ENCODE results near the gene SIGLEC1.

SIGLEC1 gene

DNA sequence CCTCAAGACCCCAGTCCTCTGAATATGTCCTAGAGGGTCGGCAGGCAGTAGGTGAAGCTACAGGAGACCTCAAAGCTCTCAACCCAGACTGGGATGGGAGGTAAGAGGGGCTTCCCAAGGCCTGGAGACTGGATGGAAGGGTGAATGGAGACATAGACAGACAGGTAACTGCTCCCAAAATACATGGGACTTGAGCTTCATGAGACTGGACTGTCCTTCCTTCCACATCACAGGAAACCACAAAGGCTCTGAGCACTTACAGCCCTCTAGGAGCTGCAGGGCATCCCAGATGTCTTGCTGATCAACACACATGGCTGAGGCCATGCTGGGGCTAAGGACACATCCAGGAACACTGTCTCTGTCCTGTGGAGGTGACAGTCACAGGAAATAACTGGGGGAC, 31.6 kb upstream of the SIGLEC1 start:
- no peak for DNase-seq

DNA sequence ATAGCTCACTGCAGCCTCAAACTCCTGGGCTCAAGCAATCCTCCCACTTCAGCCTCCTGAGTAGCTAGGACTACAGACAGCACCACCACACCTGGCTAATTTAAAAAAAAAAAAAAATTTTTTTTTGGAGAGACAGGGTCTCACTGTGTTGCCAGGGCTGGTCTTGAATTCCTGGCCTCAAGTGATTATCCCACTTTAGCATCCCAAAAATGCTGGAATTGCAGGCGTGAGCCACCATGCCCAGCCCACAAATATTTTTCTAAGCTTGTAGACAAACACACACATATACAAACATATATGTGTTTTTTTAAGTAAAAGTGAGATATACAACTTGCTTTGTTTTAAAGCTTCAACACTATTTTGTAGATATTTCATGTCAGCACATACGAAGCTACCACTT, 30.9 kb upstream of the SIGLEC1 start:
- no peak for DNase-seq

DNA sequence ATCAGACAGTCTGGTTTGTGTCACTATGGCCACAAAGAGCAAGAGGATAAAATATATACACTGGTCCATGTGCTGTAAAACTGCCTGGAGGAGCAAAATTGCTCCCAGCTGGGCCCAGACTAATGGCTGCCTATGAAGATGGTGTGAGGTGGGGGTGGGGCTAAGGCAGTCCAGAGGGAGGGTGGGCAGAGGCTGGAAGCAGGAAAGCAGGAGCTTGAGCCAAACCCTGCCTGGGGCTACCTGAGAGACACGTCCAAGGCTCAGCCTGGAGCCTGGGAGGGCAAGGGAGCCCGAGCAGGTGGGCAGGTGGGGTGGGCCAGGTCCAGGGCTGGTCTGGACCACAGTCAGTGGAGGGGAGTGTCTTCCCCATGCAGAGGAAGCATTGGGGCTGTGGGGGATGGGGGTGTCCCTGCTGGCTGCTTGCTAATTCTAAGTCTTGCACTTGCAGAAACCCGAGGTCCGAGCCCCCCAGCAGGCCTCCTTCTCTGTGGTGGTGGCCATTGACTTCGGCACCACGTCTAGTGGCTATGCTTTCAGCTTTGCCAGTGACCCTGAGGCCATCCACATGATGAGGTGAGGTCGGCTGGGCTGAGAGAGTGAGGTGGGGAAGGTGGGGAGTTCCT, 29.5 kb upstream of the SIGLEC1 start:
- no peak for DNase-seq

DNA sequence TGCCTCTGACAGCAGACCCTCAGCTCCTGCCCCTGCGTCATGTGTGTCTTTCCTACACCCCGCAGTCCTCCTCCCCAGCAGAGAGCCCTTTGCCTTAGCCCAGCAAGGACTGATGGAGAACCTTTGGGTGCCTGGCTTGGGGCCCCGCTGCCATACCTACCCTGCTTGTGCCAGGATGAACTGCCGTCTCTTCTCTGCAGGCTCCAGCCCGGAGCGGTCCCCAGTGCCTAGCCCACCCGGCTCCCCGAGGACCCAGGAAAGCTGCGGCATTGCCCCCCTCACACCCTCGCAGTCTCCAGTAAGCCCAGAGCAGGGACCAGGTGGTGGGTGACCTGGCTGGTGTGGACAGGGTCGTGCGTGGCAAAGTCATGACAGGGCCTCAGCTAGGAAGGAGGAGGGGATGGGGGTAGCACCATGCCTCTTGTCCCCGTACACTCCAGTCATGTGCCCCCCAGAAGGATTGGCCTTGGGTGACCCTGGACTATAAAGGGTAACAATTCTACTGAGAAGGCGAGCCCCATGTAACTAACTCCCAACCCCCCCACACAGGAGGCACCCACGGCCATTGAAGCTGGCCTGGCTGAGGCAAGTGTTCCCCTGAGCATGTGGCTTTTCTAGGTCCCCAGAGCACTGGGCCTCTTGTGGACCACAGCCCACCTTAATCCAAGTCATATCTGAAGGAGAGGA, 28.4 kb upstream of the SIGLEC1 start:
- DNase-seq = no peak

DNA sequence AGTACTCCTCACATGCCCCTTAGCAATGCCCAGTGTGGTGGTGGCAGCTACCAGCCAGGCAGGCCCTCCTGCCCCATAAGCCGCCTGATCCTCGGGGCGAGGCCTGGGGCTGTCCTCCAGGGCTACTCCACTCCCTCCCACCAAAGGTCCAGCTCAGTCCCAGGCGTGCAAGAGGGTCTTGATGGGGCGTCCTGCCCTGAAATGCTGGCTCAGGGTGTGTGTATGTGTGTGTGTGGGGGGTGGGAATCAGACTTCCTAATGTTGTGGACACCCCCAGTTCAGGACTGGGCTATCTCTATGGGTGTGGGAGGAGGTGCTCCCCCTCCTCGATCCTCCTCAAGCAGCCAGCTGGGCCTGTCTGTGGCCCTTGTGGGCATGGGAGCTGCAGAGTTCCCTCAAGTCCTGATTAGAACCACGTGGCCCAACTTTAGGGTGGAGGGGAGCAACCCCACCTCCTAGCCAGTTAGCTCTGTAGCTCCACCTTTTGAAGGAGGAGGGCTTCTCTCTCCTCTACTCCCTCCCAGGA, 27.6 kb upstream of the SIGLEC1 start:
- DNase-seq = no peak

DNA sequence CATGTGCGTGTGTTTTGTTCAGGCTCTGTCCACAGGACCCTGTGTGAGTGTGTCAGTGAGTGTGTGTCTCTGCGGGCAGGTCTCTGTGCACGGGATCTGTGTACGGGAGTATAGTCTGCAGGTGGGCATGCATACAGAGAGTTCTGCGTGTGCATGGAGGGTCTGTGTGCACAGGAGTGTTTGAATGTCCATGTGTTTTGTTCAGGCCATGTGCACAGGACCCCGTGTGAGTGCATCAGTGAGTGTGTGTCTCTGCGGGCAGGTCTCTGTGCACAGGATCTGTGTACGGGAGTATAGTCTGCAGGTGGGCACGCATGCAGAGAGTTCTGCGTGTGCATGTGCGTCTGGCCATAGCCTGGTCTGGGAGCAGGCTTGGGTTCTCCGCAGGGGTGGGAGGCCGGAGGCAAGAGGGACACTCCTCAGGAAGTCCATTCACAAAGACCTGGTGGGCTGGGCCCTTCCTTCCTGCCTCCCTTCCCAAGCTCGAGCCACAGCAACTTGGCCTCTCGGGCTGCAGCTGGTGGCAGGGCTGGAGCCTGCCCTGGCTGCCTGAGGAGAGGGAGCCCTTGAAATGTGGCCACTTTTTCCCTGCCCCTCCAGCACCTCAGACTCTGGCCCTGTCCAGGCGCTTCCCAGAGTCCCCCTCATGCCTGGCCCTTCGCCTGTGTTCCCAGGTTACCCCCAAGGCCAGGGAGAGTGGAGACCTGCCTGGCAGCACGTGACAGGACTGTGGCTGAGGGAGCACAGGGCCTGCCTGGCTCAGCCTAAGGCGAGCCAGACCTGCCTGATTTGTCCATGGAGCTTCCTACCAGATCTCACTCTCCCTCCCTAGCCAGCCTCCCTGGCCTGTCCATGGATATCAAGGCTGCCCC, 26.9 kb upstream of the SIGLEC1 start:
- DNase-seq = no peak

DNA sequence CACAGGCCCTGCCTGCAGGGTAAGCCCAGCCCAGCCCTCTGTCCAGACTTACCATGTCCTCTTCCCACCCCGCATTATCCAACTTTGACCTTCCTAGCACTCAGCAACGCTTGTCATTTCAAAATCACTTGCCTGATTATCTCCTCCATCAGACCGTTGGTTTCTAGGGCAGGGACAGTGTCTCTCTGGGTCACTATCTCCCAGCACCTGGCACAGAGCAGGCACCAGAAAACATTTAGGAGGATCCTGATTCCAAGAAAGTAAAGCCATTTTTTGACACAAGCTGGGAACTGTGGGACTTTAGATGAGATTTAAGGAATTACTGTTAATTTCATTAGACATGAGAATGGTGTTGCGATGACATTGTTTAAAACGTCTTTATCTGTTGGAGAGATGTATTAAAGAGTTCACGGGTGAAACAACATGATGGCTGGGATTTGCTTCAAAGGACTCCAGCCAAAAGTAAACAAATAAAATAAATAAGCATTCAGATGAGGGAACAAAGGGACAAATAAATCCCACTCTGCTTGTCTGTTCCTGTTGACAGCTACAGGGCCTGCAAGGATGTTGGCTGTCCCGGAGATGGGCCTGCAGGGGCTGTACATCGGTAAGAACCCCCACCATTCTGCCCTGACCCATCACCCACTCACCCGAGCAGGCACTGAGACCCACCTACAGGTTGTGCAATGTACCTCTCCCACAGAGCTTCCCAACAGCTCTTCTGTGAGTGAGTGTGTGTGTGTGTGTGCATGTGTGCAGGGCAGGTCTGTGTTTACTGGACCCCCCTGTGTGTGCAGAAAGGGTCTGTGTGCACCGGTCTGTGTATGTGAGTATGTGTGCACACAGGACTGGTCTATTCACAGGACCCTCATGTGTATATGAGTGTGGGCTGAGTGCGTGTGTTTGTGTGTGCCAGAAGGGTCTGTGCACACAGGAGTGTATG, 26.0 kb upstream of the SIGLEC1 start:
- no peak for DNase-seq

DNA sequence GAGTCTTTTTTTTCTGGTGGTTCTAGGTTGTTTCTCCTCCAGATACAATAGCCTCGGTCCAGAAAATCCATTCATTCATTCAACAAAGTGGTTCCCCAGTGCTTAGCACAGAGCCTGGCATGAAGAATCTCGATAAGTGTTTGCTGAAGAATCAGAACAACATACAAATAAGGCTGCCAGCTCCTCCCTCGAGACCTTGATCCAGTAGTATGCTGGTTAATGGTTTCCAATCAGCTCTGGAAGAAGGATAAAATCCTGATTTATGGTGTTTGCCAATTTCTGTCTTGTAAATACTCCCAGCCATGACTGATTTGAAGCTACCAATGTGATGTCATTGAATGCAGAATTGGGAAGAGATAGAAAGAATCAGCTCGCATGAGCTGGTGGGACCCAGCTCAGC, 23.4 kb upstream of the SIGLEC1 start:
- DNase-seq = no peak

DNA sequence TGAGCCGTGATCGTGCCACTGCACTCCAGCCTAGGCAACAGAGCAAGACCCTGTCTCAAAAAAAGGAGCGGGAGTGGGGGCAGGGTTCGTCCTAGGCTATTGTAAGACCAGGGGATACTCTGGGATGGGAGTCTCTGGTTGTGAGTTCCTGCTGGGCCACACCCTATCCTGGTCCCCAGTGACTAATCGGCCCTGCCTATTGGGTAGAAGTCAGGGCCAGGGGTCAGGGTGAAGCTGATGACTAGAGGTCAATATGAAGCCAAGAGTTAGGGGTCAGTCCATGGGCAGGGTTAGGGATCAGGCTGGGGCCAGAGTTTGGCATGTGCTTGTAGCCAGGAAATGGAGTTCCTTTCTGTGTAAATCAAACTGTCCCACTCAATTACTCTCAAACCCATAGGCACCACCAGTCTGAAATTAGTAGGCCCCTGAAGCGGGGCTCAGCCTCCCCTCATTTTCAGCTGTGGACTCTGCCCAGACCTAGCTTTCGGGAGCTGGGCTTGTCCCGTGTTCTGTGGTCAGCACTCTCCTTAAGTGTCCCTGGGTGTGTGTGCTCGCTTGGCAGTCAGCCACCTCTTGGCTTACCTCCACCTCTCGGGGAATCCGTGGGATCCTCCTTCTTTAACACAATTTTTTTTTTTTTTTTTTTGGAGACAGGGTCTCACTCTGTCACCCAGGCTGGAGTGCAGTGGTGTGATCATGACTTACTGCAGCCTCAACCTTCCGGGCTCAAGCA, 21.9 kb upstream of the SIGLEC1 start:
- DNase-seq = no peak

DNA sequence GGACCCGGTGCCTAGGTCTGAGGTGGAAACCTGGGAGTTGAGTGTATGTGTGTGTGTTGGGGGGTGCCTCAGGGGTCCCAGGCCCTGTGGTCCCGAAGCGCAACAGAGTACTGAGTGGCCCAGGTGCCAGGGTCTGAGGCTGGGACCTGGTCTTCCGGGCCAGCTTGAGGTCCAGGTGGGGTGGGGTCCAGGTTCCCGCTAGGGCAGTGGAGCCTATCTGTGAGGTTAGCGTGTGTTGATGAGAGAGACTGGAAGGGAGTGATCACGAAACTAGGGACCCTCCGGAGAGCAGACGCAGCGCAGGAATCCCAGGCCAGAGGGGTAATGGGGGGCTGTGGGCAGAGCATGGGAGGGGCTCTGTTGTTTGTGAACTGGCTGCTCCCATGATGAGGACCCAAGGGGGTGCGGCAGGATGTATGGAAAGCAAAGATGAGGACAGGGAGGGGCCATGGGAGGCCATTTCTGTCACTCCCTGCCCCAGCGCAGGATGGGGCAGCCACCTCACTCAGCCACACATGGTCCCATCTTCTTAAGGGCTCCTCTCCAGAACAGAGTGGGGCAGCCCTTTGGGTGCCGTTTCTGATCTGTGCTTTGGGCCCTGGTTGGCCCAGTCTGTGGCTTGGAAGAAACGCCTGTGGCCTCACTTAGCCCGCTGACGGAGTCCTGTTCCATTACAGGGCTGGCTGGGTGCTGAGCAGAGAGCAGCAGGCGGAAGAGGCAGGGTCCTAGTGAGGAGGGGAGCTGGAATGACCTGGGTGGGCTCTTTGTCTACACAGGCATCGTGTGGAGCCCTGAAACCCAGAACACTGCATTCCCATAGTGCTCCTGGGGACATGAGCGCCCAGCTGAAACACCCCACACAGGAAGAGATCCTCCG, 21.0 kb upstream of the SIGLEC1 start:
- DNase-seq = no peak

DNA sequence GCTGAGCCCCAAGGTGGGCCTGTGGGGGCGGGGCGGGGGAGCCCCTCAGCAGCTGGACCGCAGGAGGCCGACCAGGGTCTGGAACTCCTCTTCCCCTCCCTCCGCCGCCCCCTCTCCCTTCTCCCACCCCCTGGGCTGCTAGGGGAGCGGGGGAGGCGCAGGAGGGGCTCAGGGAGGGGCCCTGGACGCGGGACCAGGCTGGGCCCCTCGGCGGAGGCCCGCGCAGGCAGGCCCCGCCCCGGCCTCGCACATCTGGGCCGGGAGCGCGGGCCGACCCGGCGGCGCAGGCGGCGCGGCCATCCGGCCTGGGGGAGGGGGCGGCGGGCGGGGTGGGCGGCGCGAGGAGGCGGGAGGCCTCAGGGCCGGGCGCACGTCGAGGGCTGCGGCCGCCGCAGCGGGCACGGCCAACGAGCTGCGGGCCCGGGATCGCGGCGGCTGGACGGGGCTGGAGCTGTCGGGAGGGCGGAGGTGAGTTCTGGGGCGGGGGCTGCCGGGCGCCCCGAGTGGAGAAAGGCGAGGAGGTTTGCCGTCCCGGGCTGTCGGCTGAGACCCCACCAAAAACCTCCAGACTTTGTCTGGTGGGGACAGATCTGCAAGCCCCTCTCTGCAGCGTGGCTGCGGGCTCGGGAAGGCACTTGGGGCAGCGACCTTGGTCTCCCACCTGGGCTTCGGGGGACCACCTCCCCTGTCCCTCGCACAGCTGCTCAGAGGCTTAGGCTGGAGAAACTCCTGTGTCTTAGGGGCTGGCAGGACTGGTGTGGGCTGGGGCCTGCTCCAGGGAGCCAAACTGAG, 20.1 kb upstream of the SIGLEC1 start, which contains the start of gene HSPA12B:
Gene HSPA12B, plus strand, starts transcription at position 359 of the 792 bp plus-strand sequence. CDS start 5,990 bp downstream, outside the sequence.
- no peak for DNase-seq

DNA sequence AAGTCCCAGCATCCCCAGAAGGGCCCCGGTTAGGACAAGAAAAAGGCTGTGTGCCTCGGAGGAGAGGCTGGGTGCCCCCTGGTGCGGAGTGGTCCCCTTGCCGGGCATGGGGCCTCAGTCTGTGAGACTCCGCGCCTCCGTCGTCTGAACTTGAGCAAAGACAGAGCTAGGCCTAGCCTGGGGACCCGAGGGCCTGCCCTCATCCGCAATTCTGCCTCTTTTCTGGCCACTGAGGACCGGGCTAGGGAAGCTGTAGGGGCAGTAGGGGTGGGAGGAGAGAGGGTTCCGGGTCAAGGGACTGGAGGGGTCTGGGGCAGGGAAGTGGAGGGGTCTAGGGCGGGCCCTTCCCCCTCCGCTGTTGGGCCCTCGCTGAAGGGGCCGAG, 19.5 kb upstream of the SIGLEC1 start:
- no peak for DNase-seq

DNA sequence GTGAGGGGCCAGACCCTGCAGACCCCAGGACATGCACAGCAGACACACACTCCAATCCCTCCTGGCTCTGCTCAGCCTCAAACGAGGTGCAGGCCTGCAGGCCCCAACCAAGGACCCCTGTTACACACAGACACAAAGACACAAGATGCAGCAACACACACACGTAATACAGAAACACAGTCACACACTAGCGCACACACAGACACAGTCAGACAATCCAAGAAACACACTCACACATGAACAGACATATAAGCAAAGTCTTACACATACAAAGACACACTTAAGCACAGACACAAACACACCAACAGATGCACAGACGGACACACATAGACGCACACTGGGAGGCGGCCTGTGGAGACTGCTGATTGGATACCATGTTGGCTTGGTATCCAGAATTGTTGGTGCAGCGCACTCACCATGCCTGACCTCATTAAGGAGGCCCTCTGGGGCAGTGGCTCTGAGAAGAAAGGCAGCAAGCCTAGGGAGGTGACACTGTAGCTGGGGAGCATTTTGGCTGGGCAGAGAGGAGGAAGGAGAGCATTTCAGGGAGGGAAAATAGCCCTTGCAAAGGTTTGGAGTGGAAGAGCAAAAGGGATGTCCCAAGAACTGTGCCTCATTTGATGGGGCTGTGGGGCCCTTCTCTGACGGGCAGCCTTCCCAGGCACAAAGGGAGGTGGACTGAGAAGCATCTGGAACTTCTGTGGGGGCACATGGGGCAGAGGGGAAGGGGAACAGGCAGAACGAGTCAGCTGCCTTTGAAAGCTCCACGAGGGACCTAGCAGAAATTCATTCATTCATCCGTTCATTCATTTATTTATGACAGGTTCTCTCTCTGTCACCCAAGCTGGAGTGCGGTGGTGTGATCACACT, 18.6 kb upstream of the SIGLEC1 start:
- no peak for DNase-seq

DNA sequence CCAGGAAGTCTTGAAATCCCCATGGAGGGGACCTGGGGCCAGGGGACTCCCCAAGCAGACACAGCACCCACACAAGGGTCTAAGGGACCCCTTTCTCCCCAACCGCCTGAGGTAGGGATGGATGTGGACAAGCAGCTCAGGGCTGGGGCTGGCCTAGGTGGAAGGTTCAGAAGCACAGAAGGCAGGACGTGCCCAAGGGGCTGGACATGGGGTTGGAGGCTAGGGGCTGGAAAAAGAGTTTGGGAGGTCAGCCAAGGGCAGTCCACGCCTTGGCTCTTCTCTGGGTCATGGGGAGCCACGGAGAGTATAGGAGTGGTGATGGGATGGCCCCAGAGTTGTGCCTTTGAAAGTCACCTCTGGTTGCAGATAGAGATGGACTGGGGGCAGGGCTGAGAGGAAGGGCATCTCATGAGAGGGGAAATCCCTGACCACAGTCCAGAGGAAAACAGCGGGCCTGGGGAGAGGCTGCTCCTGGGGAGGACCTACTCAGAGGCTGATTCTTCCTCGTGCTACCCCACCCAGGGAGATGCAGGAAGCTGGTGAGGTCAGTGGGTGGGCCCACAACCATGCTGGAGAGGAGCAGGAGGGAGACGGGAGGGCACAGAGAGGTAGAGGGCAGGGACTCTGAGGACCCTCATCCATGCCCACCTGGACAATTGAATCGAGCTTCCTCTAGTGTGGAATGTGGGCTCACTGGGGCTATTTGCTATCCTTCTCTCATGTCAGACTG, 17.6 kb upstream of the SIGLEC1 start:
- no peak for DNase-seq

DNA sequence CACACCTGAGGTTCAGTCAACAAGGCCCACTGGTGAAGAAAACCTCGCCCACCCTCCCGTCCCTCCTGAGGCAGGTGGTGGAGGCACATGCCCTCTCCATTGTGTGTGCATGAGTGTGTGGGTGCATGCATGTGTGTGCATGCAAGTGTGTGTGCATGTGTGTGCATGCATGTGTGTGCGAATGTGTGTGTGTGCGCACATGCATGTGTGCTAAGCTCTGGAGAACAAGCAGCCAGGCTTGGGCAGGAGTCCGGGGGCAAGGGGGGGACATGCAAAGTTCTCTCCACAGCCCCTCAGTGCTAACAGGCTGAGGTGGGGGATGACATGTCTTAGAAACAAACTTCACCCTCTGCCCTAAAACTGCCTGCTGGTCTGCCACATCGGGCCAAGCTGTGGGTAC, 17.0 kb upstream of the SIGLEC1 start:
- no peak for DNase-seq

DNA sequence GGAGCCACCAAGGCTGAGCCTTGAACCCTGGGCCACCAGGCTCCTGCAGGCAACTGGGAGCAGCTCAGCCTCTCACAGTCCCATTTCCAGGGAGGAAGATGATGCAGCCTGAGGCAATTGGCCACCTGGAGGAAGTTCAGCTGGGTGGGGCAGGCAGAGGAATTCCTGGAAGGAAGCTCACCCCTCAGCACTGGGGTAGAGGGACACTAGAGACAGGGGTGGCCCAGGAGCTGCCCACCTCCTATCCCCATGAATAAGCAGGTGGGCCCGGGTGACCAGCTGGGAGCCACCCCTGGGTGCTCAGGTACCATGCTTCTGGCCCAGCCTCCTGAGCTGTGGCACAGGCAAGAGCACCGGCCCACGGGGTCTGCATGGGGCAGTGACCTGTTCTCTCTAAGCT, 16.5 kb upstream of the SIGLEC1 start:
- DNase-seq = no peak

DNA sequence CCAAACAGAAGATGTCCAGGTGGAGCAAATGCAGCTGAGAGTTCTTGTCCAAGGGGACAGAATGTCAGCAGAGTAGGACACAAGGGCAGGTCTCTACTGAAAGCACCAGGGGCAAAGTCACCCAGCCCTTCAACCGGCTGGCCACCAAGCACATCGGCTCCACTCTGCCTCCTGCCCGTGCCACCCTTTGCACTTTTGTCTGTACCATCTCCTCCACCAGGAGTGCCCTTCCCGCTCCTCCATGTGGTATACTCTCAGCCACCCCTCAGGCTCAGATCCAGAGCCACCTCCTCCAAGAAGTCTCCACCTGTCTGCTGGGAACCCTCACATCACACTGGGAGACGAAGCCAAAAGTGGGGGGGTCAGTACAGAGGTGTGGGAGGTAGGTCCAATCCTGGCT, 16.0 kb upstream of the SIGLEC1 start:
- DNase-seq = no peak

DNA sequence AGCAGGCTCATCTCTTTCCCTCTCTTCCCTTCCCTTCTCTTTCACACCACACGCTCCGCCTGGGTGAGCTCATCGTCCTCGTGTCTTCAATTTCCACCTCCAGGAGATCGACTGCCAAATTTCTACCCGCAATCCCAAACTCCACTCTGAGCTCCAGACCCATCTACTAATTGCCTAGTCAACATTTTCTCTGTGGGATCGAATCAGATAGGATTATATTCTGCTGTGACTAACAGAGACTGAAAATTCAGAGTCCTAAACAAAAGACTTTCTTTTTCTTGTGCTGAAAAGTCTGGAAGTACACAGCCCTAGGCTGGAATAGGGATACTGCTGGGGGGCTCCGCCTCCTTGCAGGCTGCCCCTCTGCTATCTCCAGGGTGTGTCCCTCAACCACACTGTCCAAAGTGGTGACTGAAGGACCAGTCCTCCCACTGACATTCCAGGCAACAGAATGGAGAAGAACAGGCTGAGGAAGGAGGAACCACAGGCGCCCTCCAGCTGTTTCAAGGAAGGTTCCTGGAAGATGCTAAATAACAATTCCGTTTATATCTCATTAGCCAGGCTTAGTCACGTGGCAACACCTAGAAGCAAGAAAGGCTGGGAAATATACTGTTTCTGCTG, 15.1 kb upstream of the SIGLEC1 start:
- DNase-seq = no peak
